Dermis microvascular lymphatic vessel endothelial cell (primary cell): ENCODE results near the gene PRRG4. TPM values are rescaled to one million over a fixed set of nuclear protein-coding genes. Genes with fewer than 3 reads are reported as not detected.
"Not testable (repeated sequence)": the region's sequence is repeated elsewhere in the genome, so short reads cannot be mapped to it uniquely, and the experiment has no call there.

Source experiments
- DNase-seq, 2 donors: peaks; one replicate each; pipeline versions ENCODE4 v3.0.0 to v3.0.0-alpha.2; 2010; ENCODE audit warnings: low read depth in 2 of 2
- total RNA-seq: library from RNA; depleted of rRNA; stranded (reverse); fragments of >200 nt; gene quantifications from 2 replicates; pipeline ENCODE4 v1.2.1, GENCODE V29; 2014

Gene PRRG4
- total RNA-seq, 1 donor from 2014 or later, result 0.64 TPM

GRCh38 chr11:32830796-32831195 is 1.1 kb downstream of the PRRG4 start:
- no peak for DNase-seq

DNA sequence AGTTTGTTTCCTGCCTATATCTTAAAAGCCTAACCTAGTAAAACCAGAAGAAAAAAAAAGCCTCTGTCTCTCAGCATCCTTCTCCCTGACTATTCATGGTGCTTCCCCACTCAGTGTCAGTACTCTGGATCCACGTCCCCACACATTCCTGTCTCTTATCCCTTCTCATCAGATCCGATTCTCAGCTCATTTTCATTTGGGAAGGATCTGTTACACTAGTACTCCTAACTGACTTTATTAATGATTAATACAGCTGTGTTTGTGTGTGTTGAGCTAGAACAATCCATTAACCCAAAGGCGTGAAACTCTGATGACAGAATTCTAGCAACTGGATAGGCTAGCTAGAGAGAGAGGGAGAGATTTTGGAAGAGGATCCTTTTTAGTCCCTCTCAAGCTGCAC is 1.5 kb downstream of the PRRG4 start:
- DNase-seq, result no peak

DNA sequence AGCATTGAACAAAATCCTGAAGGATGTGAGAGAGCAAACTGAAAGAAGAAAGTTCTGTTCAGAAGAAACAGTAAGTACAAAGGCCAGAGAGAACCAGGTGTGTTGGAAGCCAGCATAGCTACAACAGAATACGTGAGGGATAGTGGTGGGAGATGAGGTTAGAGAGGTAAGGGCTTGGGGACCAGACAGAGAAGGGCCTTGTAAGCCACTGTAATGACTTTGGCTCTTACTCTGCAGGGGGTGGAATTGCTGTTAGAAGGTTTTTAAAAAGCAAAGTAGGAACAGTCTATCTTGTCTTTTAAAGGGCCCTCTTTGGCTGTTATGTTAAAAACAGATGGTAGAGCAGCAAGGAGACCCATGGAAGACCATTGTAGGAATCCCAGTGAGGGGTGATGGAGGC is 4.2 kb downstream of the PRRG4 start:
- no peak for DNase-seq

GRCh38 chr11:32836946-32837345 is 7.2 kb downstream of the PRRG4 start:
- DNase-seq, result no peak

- no peak for DNase-seq
Measured at GRCh38 chr11:32838505-32839274, 9.0 kb downstream of the PRRG4 start.

- DNase-seq, result no peak
Measured at GRCh38 chr11:32839308-32839707, 9.6 kb downstream of the PRRG4 start.

GRCh38 chr11:32840587-32840986 is 10.9 kb downstream of the PRRG4 start:
- no peak for DNase-seq

GRCh38 chr11:32843544-32843943 is 13.8 kb downstream of the PRRG4 start:
- no peak for DNase-seq

GRCh38 chr11:32847511-32847910 is 17.8 kb downstream of the PRRG4 start:
- no peak for DNase-seq

GRCh38 chr11:32849761-32850160 is 20.0 kb downstream of the PRRG4 start:
- no peak for DNase-seq

GRCh38 chr11:32851251-32851650 is 21.5 kb downstream of the PRRG4 start:
- DNase-seq, result no peak

DNA sequence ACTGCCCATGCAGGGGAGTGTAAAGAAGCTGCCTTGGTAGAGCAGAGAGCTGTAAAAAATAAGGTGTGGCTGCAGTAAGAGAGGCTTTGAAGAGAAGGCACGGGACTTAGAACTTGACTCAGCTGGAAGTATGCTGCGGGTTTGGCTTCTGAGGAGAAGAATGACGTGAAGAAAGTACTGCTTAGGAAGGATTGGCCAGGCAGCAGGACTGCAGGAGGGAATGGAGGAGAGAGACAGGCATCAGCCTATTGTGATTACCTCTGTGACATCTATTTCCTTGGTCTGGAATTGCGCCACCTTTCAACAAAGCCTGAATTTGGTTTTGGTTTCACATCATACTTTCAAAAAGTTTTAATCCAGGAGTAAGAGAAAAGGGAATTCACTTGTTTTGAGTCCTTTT is 22.5 kb downstream of the PRRG4 start:
- DNase-seq, result no peak

- no peak for DNase-seq
Measured at GRCh38 chr11:32855601-32856000, 25.9 kb downstream of the PRRG4 start.

DNA sequence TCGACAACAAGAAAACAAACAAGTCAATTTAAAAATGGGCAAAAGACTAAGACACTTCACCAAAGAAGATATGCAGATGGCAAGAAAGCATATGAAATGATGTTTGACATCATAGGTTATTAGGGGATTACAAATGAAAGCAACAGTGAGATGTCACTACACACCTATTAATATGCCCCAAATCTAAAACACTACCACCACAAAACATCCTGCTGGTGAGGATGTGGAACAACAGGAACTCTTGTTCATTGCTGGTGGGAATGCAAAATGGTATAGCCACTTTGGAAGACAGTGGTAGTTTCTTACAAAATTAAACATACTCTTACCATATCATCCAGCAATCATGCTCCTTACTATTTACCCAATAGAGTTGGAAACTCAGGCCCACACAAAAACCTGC is 29.0 kb downstream of the PRRG4 start:
- no peak for DNase-seq

DNA sequence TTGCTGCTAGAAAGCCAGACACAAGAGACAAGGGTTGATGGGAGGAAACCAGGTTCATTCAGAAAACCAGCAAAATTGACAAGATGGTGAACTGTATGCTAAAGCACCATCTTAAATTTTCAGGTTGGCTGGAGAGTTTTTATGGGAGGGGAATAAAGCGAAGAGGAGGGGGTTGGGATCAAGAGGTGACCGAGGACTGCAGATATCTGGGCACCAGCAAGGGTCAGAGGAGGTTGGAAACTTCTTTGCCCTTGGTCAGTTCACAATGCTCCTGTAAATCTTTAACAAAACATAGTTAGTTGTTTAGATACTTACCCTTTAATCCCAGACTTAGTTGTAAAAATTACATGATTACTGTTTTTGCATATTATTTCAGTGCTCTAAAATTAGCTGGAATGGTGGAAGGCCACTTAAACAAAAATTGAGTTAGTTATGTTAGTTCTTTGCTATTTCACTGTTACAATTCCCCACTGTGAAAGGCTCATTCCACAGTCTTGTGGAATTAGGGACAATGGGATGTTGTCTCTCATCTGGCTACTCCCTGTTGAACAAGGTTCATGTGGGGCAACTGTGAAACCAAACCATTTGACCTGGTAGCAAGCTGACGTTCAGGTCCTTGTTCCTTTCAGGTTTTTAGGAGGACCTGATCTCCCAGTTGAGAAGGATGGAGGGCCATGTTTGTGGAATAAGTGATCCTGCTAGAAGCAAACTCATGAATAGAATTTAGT is 32.3 kb downstream of the PRRG4 start:
- no peak for DNase-seq

GRCh38 chr11:32864555-32864954 is 34.8 kb downstream of the PRRG4 start:
- no peak for DNase-seq

GRCh38 chr11:32868752-32869151 is 39.0 kb downstream of the PRRG4 start:
- not testable (repeated sequence) for DNase-seq

DNA sequence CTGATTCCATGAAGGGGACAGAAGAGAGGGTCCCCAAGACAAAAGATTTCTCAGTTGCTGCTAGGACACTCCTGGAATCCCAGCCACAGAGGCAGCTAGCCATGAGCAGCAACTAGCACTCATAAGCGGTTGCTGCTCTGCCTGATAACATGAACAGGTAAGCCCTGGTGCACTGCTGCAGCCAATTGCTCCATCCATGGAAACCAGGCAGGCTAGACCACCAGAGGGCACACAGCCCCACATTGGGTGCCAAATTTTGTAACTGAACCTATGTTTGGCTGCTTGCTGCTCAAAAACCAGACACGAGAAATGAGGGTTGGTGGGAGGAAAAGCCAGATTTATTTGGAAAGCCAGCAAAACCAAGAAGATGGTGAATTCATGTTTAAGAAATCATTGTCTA is 40.9 kb downstream of the PRRG4 start:
- DNase-seq, result peak in 1 of 2 donors; percentile 17

DNA sequence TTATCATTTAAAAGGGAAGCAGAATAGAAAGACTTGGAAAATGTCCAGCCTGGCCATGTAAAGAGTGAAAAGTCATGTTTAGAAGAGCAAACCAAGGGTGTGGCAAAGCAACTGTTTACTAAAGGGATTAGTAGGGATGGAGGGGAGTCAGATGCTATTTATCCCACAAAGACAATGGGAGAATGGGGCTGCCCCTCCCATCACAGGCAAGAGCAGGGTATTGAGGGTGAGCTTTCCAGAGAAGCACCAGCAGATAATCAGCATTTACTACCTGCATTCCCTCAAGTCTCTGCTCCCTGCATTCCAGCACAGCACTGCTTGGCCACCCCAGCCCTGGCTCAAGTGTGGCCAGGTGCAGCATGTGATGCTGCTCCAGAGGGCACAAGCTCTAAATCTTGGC is 44.4 kb downstream of the PRRG4 start:
- DNase-seq, result no peak

GRCh38 chr11:32881286-32881685 is 51.6 kb downstream of the PRRG4 start:
- DNase-seq, result no peak

DNA sequence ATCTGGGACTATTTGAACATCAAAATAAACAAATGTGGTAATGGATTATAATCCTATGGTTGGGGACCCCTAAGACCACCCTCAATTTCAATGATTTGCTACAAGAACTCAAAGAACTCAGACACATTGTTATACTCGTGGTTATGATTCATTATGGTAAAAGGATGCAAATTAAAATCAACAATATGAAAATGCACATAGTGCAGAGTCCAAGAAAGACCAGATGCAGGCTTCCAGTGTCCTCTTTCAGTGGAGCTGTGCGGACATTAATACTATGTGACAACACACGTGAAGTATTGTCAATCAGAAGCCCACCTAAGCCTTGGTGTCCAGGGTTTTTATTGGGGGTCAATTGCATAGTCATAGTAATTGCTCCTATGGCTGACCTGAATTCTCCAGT is 53.7 kb downstream of the PRRG4 start:
- DNase-seq, result no peak

- no peak for DNase-seq
Measured at GRCh38 chr11:32884023-32884422, 54.3 kb downstream of the PRRG4 start.

- peak in 1 of 2 donors; percentile 39 for DNase-seq
Measured at GRCh38 chr11:32884770-32885384, 55.1 kb downstream of the PRRG4 start.
